GM18520 (cell line): ENCODE data around the gene SH3RF3.

Experiments used
- ATAC-seq: cut with Tn5 transposase; IDR thresholded peaks from one replicate; pipeline ENCODE4 v1.9.1; 2021; ENCODE audit not compliant: unreplicated experiment

The SH3RF3 gene

GRCh38 chr2:109300582-109300981 lies 171.6 kb downstream of the SH3RF3 start:
- ATAC-seq = no peak

GRCh38 chr2:109301746-109302145 lies 172.7 kb downstream of the SH3RF3 start:
- ATAC-seq = no peak

GRCh38 chr2:109302319-109302718 lies 173.3 kb downstream of the SH3RF3 start:
- no peak for ATAC-seq

GRCh38 chr2:109304242-109304641 lies 175.2 kb downstream of the SH3RF3 start:
- ATAC-seq = no peak

- no peak for ATAC-seq
These were observed 175.9 kb downstream of the SH3RF3 start for GRCh38 chr2:109304731-109305470.

GRCh38 chr2:109305490-109306167 lies 176.6 kb downstream of the SH3RF3 start:
- ATAC-seq = no peak

- ATAC-seq = no peak
These were observed 177.2 kb downstream of the SH3RF3 start for GRCh38 chr2:109306190-109306589.

- ATAC-seq = no peak
These were observed 182.8 kb downstream of the SH3RF3 start for GRCh38 chr2:109311771-109312170.

GRCh38 chr2:109312902-109313301 lies 183.9 kb downstream of the SH3RF3 start:
- ATAC-seq = no peak

- ATAC-seq = no peak
These were observed 184.3 kb downstream of the SH3RF3 start for GRCh38 chr2:109313343-109313742.

- ATAC-seq = no peak
These were observed 187.1 kb downstream of the SH3RF3 start for GRCh38 chr2:109316091-109316490.

GRCh38 chr2:109317471-109318095 lies 188.6 kb downstream of the SH3RF3 start:
- no peak for ATAC-seq

- ATAC-seq = no peak
These were observed 189.3 kb downstream of the SH3RF3 start for GRCh38 chr2:109318150-109318948.

GRCh38 chr2:109318949-109319342 lies 189.9 kb downstream of the SH3RF3 start:
- ATAC-seq = no peak

GRCh38 chr2:109320195-109320922 lies 191.4 kb downstream of the SH3RF3 start:
- no peak for ATAC-seq

GRCh38 chr2:109321570-109321969 lies 192.6 kb downstream of the SH3RF3 start:
- ATAC-seq = no peak

GRCh38 chr2:109322111-109322510 lies 193.1 kb downstream of the SH3RF3 start:
- no peak for ATAC-seq

- ATAC-seq = no peak
These were observed 193.6 kb downstream of the SH3RF3 start for GRCh38 chr2:109322641-109323040.

- no peak for ATAC-seq
These were observed 195.9 kb downstream of the SH3RF3 start for GRCh38 chr2:109324861-109325260.

- no peak for ATAC-seq
These were observed 196.6 kb downstream of the SH3RF3 start for GRCh38 chr2:109325570-109325969.

GRCh38 chr2:109326306-109326705 lies 197.3 kb downstream of the SH3RF3 start:
- ATAC-seq = no peak
